Skin epidermis (tissue), 12 donors: ENCODE results near the gene LRRC31.

Source experiments
- H3K27ac ChIP-seq, 21 experiments: fragments of 200-600 bp; sonication (generic) in 11 of 21; one replicate each; pipeline ENCODE4 v1.5.0; 2020; ENCODE audit warnings: mild to moderate bottlenecking in 3 of 21, inconsistent platforms in 2 of 21, moderate library complexity in 2 of 21
- H3K4me3 ChIP-seq, 7 experiments: fragments of 200-600 bp; sonication (generic) in 2 of 7; one replicate each; pipeline ENCODE4 v1.5.0; 2020; ENCODE audit warnings: inconsistent platforms in 2 of 7, mild to moderate bottlenecking in 2 of 7, moderate library complexity in 1 of 7

The LRRC31 gene

GRCh38 chr3:169818316-169818715, 51.4 kb downstream of the LRRC31 start:
- Histone ChIP-seq H3K27ac (no peak overlapping the region), H3K4me3 (no peak overlapping the region)

DNA sequence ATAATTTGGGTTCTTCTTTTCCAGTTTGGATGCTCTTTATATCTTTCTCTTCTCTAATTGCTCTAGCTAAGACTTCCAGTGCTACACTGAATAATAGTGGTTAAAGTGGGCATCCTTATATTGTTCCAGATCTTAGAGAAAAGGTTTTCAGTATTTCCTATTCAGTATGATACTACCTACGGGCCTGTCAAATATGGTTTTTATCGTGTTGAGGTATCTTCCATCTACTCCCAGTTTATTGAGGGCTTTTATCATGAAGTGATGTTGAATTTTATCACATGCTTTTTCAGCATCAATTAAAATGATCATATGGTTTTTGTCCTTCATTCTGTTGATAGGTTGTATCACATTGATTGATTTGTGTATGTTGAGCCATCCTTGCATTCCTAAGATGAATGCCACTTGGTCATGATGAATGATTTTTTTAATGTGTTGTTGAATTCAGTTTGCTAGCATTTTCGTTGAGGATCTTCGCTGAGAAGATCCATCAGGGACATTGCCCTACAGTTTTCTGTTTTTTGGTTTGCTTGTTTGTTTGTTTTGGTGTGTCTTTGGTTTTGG, 54.1 kb downstream of the LRRC31 start:
- Histone ChIP-seq H3K4me3 (no peak overlapping the region), H3K27ac (no peak overlapping the region)

DNA sequence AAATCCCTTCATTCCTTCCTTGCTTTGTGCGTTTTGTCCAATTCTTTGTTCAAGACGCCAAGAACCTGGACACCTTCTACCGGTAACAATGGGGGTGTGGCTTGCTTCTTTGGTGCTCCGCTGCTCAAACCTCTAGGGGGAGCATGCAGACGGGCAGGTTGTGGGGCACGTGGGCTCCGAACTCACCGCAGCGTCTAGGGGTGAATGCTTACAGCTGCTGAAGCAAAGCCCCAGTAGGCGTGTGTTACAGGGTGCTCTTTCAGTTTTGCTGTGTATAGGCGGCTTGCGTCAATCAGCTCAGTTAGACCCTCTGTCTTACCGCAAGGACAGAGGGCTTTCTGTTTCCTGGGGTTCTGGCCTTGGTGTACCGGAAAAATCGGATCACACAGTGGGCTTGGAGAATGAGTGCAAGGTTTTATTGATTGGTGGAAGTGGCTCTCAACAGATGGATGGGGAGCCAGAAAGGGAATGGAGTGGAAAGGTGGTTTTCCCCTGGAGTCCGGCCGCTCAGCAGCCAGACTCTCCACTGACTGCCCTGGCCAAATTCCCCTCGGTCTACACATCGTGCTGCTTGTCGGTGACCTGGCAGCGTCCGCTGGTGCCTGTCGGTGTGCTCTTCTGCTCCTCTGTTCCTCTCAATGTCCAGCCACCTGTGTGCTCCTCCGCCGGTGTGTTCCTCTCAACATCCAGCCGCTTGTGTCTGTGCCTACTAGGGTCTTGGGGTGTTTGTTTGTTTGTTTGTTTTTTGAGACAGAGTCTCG, 55.8 kb downstream of the LRRC31 start:
- Histone ChIP-seq H3K4me3 (peak overlapping the region; percentile 41 to 68 (median 49)), H3K27ac (no peak overlapping the region)

- peak overlapping the region; percentile 41 to 68 (median 49) for H3K4me3 ChIP-seq
- H3K27ac ChIP-seq, result peak overlapping the region in 1 of 21 experiments; percentile 23
These were observed 56.5 kb downstream of the LRRC31 start for GRCh38 chr3:169813278-169813677.

DNA sequence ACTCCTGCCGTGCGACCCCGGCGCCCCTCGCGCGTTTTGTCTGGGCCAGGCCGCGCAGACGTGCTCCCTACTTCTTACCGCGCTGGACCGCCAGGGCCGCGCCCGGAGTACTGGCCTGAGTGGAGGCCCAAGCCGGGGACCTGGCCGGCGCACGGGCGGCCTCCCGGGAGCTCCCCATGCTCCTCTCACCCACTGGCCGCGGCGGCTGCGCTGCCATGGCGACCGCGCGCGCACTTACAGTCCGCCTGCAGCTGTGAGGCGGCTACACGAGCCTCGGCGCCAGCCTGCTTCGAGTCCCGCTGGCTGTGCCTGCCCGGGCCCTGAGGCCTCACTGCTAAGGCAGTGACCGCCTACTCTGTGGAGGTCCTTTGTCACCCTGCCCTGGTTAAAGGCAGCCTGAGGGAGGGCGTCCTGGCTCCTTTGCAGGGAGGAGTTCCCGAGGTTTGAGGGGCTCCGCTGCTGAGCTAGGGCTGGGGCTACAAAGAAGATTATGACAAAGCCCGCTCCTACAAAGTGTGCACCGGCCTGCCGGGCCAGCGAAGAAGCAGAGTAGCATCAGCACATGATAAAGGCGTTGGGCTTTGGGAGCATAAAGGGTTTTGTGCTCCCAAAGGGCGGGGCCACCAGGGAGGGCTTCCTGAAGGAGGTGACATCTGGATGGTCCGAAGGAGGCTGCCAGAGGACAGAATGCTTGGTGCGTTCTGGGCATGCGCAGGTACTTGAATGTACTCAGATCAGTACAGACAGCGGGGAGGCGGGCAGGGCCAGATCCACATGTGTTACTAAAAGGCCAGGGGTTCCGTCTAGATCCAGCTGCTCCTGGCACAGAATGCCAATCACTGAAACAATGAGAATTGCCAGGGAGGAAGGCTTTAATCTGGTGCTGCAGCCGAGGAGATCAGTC, 57.2 kb downstream of the LRRC31 start, which contains the start of the genes LRRC34 and LRRIQ4:
Gene LRRC34 (minus strand): TSS at position 573 of the 904 bp plus-strand sequence. CDS start 356 bp downstream, at position 217.
Gene LRRIQ4 (plus strand): TSS at position 539 of the 904 bp plus-strand sequence. CDS start 9,052 bp downstream, outside the sequence.
- peak within 1 kb of the TSS; percentile 41 to 68 (median 49) for H3K4me3 ChIP-seq
- H3K27ac ChIP-seq, result peak within 1 kb of the TSS in 18 of 21 experiments; percentile 14 to 85 (median 64)

DNA sequence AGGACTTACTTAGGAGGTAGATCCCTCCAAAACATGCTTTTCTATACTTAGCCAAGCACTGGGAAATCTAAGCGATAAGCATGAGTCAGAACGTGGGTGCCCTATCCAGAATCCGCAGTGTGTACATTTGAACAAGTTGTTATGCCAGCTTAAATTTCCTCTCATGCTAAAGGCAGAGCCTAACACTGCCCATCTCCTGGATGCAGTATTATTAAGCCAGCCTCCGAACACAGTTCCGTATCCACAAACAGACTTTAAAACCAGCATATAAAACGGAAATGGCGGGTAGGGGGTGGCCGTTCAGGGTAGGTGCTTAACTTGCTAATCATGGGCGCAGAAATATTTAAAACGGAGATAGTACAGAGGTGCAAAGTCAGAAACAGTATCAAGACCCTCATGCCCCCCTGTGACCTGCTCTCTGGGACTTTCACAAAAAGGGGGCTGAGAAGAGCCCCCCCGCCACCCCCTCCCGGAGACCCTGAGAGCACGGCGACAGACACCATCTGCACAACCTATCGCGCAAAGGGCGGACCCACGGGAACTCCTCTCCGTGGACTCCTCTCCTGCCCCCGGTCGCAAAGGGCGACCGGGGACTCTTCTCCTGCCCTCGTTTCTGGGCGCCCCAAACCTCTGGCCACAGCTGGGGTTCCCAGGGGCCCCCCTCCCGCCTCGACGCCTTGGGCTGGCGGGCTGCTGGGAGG, 58.0 kb downstream of the LRRC31 start:
- H3K27ac ChIP-seq, result peak overlapping the region in 18 of 21 experiments; percentile 14 to 85 (median 64)
- H3K4me3 ChIP-seq, result peak overlapping the region; percentile 41 to 68 (median 49)

- H3K27ac ChIP-seq, result no peak overlapping the region
- no peak overlapping the region for H3K4me3 ChIP-seq
These were observed 60.4 kb downstream of the LRRC31 start for GRCh38 chr3:169809230-169809795.

- no peak overlapping the region for H3K27ac ChIP-seq
- H3K4me3 ChIP-seq, result no peak overlapping the region
These were observed 65.1 kb downstream of the LRRC31 start for GRCh38 chr3:169804681-169805080.

DNA sequence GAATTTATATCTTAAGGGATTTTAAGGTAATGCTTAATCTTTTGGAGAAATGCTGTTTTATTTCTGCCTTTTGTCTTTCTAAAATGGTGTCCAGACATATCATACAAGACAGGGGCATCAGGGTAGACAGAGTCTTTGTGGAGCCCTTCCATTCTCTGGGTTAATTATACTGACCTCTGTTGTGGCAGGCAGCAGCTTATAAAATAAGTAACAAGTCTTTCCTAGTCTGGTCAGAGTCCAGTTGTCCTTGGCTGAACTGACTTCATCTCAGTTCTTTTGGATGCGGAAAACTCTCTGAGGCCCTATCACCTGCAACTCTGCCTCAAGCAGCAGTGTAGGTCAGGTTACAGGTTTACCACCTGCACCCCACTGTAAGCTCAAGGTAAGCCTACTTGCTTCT, 77.4 kb downstream of the LRRC31 start:
- Histone ChIP-seq H3K27ac (no peak overlapping the region), H3K4me3 (no peak overlapping the region)

DNA sequence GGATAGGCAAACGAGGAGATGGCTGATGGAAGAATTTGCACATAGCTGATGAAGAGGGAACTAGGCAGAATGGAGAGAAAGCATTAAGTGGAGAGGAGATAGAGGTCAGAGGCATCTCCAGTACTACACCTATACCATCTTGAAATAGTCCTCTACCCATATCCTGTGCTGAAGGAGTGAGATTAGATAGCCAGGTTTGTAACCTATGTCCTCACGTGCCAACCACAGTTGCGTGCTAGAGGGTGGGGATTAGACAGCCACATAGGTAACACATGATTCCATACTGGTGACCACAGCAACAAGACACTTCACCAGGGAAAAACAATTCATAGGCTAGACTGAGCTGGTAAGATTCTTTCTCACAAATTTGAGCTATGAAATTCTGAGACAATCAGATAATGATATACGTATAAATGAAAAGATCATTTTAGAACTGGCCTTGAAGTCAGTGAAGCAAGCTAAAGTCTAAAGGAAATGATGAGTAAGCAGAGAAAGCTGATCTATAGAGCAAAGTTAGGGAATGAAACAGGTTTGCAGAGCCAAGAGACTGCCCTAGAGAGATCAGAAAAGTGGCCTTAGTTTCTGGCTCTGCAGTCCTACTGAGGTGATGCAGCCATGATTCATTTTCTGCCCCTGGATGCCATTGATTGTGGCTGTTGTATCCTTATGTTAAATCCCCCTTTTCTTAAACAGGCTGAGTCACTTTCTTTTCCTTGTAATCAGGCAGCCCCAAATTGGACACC, 78.9 kb downstream of the LRRC31 start:
- H3K27ac ChIP-seq, result no peak overlapping the region
- H3K4me3 ChIP-seq, result no peak overlapping the region

DNA sequence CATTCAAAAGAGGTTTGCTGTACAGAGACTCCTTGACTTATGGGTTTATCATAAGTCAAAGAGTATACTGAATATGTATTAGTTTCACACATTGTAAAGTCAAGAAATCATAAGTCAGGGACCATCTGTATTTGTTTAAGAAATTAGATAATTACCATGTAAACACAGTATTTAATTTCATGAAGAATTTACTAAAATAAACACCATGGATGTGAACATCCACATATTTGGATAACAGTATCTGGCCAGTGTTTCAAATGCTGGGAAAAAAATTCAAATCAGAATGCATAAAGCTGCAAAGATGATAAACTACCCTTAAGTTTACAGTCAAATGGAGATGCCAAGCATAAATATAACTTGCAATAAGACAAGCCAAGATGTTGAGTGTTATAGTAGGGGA, 79.5 kb downstream of the LRRC31 start:
- Histone ChIP-seq H3K4me3 (no peak overlapping the region), H3K27ac (no peak overlapping the region)
